Measurements from ENCODE around the gene PCDHGB1.

DNA sequence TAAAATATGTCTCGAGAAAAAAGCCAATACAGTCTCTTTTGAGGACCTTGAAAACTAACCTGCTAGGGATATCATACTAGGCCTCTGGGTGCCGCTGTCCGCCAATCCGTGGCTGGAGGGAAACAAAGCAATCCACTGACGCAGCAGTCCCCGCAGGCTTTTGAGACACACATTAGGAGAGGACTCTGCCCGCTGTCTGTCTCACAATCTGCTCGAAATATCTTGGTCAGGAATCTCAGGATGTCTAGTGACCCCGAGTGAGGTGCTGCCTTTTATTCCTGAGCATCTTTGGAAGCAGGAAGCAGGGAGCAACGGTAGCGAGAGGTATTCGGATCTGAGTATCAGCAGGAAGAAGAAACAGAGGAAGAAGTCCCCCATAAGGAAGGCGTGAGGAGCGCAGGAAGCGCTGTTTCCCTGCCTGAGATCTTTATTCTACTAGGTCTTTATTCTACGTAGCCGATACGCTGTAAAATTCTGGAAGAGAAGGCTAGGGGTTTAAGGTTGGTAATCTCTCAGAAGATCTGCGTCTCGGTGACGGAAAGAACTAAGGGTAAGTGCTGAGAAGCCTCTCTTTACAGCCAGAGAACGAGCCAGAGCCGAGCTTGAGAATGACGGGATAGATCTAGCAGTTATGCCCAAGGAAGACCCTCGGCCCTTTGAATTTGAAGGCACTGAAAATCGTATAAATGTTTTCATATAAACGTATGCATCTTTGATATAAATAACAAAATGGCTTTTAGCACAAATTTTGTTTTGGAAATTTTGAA is 23.6 kb upstream of the PCDHGB1 start:
- TF ChIP-seq, protein P1, sequence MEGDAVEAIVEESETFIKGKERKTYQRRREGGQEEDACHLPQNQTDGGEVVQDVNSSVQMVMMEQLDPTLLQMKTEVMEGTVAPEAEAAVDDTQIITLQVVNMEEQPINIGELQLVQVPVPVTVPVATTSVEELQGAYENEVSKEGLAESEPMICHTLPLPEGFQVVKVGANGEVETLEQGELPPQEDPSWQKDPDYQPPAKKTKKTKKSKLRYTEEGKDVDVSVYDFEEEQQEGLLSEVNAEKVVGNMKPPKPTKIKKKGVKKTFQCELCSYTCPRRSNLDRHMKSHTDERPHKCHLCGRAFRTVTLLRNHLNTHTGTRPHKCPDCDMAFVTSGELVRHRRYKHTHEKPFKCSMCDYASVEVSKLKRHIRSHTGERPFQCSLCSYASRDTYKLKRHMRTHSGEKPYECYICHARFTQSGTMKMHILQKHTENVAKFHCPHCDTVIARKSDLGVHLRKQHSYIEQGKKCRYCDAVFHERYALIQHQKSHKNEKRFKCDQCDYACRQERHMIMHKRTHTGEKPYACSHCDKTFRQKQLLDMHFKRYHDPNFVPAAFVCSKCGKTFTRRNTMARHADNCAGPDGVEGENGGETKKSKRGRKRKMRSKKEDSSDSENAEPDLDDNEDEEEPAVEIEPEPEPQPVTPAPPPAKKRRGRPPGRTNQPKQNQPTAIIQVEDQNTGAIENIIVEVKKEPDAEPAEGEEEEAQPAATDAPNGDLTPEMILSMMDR (IDR thresholded peaks at IDR 0.05; ENCODE audit: poor library complexity, severe bottlenecking), result no peak
- no peak for TF ChIP-seq EZH2 (IDR thresholded peaks at IDR 0.05; ENCODE audit: borderline replicate concordance, insufficient read depth, low read length, poor library complexity, severe bottlenecking)
- no peak for TF ChIP-seq RAD21 (conservative IDR thresholded peaks at IDR 0.05)
- TF ChIP-seq TAF1 (IDR thresholded peaks at IDR 0.05; ENCODE audit: low read depth), result no peak
- TF ChIP-seq POLR2AphosphoS5 (IDR thresholded peaks at IDR 0.05), result no peak
- TF ChIP-seq, protein P2, sequence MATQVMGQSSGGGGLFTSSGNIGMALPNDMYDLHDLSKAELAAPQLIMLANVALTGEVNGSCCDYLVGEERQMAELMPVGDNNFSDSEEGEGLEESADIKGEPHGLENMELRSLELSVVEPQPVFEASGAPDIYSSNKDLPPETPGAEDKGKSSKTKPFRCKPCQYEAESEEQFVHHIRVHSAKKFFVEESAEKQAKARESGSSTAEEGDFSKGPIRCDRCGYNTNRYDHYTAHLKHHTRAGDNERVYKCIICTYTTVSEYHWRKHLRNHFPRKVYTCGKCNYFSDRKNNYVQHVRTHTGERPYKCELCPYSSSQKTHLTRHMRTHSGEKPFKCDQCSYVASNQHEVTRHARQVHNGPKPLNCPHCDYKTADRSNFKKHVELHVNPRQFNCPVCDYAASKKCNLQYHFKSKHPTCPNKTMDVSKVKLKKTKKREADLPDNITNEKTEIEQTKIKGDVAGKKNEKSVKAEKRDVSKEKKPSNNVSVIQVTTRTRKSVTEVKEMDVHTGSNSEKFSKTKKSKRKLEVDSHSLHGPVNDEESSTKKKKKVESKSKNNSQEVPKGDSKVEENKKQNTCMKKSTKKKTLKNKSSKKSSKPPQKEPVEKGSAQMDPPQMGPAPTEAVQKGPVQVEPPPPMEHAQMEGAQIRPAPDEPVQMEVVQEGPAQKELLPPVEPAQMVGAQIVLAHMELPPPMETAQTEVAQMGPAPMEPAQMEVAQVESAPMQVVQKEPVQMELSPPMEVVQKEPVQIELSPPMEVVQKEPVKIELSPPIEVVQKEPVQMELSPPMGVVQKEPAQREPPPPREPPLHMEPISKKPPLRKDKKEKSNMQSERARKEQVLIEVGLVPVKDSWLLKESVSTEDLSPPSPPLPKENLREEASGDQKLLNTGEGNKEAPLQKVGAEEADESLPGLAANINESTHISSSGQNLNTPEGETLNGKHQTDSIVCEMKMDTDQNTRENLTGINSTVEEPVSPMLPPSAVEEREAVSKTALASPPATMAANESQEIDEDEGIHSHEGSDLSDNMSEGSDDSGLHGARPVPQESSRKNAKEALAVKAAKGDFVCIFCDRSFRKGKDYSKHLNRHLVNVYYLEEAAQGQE (IDR thresholded peaks at IDR 0.05; ENCODE audit: borderline replicate concordance), result no peak
- no peak for TF ChIP-seq EP300 (conservative IDR thresholded peaks at IDR 0.05; ENCODE audit: poor library complexity, severe bottlenecking)

Data from neural cell (in vitro differentiated cells).